Endodermal cell (in vitro differentiated cells): Measurements from ENCODE around the gene ATXN2. TPM values are rescaled to one million over a fixed set of nuclear protein-coding genes. Genes with fewer than 3 reads are reported as not detected.
"Not testable (repeated sequence)": the region's sequence is repeated elsewhere in the genome, so short reads cannot be mapped to it uniquely, and the experiment has no call there.

Experiments
- DNase-seq: peaks from one replicate; pipeline ENCODE4 v3.0.0-alpha.2; 2017
- H3K27ac ChIP-seq: 2 replicates; pipeline ENCODE4 v1.5.1; 2013; ENCODE audit warnings: mild to moderate bottlenecking, low read depth, low read length, moderate library complexity
- H3K27me3 ChIP-seq: 2 replicates; pipeline ENCODE4 v1.6.1; 2013; ENCODE audit warnings: mild to moderate bottlenecking, low read length, moderate library complexity; ENCODE audit not compliant: insufficient read depth, control insufficient read depth, poor library complexity, severe bottlenecking
- H3K36me3 ChIP-seq: 2 replicates; pipeline ENCODE4 v1.7.0; 2013; ENCODE audit warnings: mild to moderate bottlenecking, low read length, moderate library complexity; ENCODE audit not compliant: control insufficient read depth, insufficient read depth
- H3K4me1 ChIP-seq: one replicate; pipeline ENCODE4 v1.7.0; 2013; ENCODE audit warnings: low read length; ENCODE audit not compliant: control insufficient read depth, insufficient read depth
- H3K4me3 ChIP-seq: 2 replicates; pipeline ENCODE4 v1.5.1; 2013; ENCODE audit warnings: mild to moderate bottlenecking, low read length, moderate library complexity
- H3K9ac ChIP-seq: 2 replicates; pipeline ENCODE4 v1.6.1; 2013; ENCODE audit warnings: mild to moderate bottlenecking, low read length, moderate library complexity; ENCODE audit not compliant: poor library complexity, severe bottlenecking; ENCODE audit errors: extremely low read depth
- H3K9me3 ChIP-seq: 2 replicates; pipeline ENCODE4 v1.6.1; 2013; ENCODE audit warnings: mild to moderate bottlenecking, low read length, moderate library complexity; ENCODE audit not compliant: control insufficient read depth
- H3K27ac Mint-ChIP-seq: 2 replicates; pipeline ENCODE4 v1.8.0; 2020; ENCODE audit warnings: mixed read lengths
- H3K27me3 Mint-ChIP-seq: 2 replicates; pipeline ENCODE4 v1.8.0; 2021; ENCODE audit warnings: mild to moderate bottlenecking, mixed read lengths; ENCODE audit not compliant: insufficient read depth
- H3K36me3 Mint-ChIP-seq: 2 replicates; pipeline ENCODE4 v1.8.0; 2020; ENCODE audit warnings: low read depth, mixed read lengths
- H3K4me1 Mint-ChIP-seq: 2 replicates; pipeline ENCODE4 v1.8.0; 2020; ENCODE audit warnings: mixed read lengths
- H3K4me3 Mint-ChIP-seq: 2 replicates; pipeline ENCODE4 v1.8.0; 2020; ENCODE audit warnings: mild to moderate bottlenecking, moderate library complexity, mixed read lengths
- H3K9me3 Mint-ChIP-seq: 2 replicates; pipeline ENCODE4 v1.8.0; 2020; ENCODE audit warnings: mild to moderate bottlenecking, mixed read lengths
- CTCF ChIP-seq: fragments of 200-600 bp; sonication (generic); conservative IDR thresholded peaks from 2 replicates; pipeline ENCODE4 v1.5.0; 2021; ENCODE audit warnings: antibody characterized with exemption, mild to moderate bottlenecking
- WGBS, 2 experiments: methylation state at CpG; one replicate each; pipeline versions ENCODE4 v1.1.5 to v1.1.7; 2013; ENCODE audit warnings: missing lambda C conversion rate in 2 of 2, mixed read lengths in 1 of 2; ENCODE audit not compliant: insufficient coverage in 1 of 2, insufficient read length in 1 of 2; 5-methylcytosine and 5-hydroxymethylcytosine counted together
- total RNA-seq, 2 donors: library from RNA; stranded (reverse); fragmentation: NEBNext Ultra II Directional in 1 of 2; extraction: Animal tissue kit (Norgen Biotek cat#: 25700) in 1 of 2; gene quantifications; 2 replicates in 1 of 2; 3 replicates in 1 of 2; pipeline ENCODE4 v1.2.1, GENCODE V29; 2021

Gene ATXN2
- total RNA-seq, 2 donors from 2014 or later: 85.7 to 87.3 TPM

- H3K27ac Mint-ChIP-seq: no peak overlapping the region
- 90 to 93% methylated on average over 2 to 5 of the region's 5 CpGs for WGBS, 2 experiments
Measured at GRCh38 chr12:111557271-111558106, 41.6 kb downstream of the ATXN2 start.

GRCh38 chr12:111556676-111557075 is 42.4 kb downstream of the ATXN2 start:
- peaks cover 32% of the 10 kb centered on the region for H3K36me3 ChIP-seq
- H3K27me3 ChIP-seq: no peaks in the 10 kb centered on the region
- Mint-ChIP-seq H3K36me3 (peaks cover 24% of the 10 kb centered on the region), H3K27me3 (no peaks in the 10 kb centered on the region), H3K27ac (no peak overlapping the region), H3K9me3 (no peaks in the 10 kb centered on the region), H3K4me1 (no peaks in the 10 kb centered on the region), H3K4me3 (no peak overlapping the region)
- DNase-seq: no peak
- no peak overlapping the region for H3K9ac ChIP-seq
- no peak for TF ChIP-seq CTCF
- no peaks in the 10 kb centered on the region for H3K4me1 ChIP-seq
- no peak overlapping the region for H3K4me3 ChIP-seq
- no peaks in the 10 kb centered on the region for H3K9me3 ChIP-seq
- H3K27ac ChIP-seq: no peak overlapping the region
- WGBS, 2 experiments: 97 to 100% methylated on average over 2 to 4 of the region's 6 CpGs

More at GRCh38 chr12:111557271-111558106, 41.6 kb downstream of the ATXN2 start:
- Mint-ChIP-seq H3K27me3 (no peaks in the 10 kb centered on the region), H3K36me3 (peaks cover 21% of the 10 kb centered on the region), H3K4me1 (no peaks in the 10 kb centered on the region), H3K9me3 (no peaks in the 10 kb centered on the region), H3K4me3 (no peak overlapping the region)
- no peak for TF ChIP-seq CTCF
- Histone ChIP-seq H3K9ac (no peak overlapping the region), H3K9me3 (no peaks in the 10 kb centered on the region), H3K4me1 (no peaks in the 10 kb centered on the region), H3K4me3 (no peak overlapping the region), H3K36me3 (peaks cover 24% of the 10 kb centered on the region), H3K27ac (no peak overlapping the region), H3K27me3 (no peaks in the 10 kb centered on the region)
- no peak for DNase-seq

- not testable (repeated sequence) for H3K4me3 ChIP-seq, DNase-seq, H3K27ac Mint-ChIP-seq, H3K4me1 ChIP-seq, H3K9me3 ChIP-seq, H3K27ac ChIP-seq, H3K9me3 Mint-ChIP-seq, H3K27me3 Mint-ChIP-seq, H3K9ac ChIP-seq, H3K27me3 ChIP-seq, H3K4me3 Mint-ChIP-seq, H3K4me1 Mint-ChIP-seq
- H3K36me3 Mint-ChIP-seq: peaks cover 29% of the 10 kb centered on the region
- H3K36me3 ChIP-seq: peaks cover 35% of the 10 kb centered on the region
- 94 to 97% methylated on average over 2 to 3 of the region's 3 CpGs for WGBS, 2 experiments
Measured at GRCh38 chr12:111555313-111555712, 43.8 kb downstream of the ATXN2 start.
